ENCODE data around the gene GFOD2.

GFOD2 gene

GRCh38 chr16:67719048-67719777, at the start of gene GFOD2:
Gene GFOD2 (minus strand): TSS chr16:67719316. CDS start chr16:67685715, 33,601 bp downstream.
- peak within 1 kb of the TSS; percentile 70 for H3K27ac ChIP-seq
- TF ChIP-seq CTCF (conservative IDR thresholded peaks at IDR 0.05) = no peak

- H3K27ac ChIP-seq = no peak overlapping the region
- TF ChIP-seq CTCF (conservative IDR thresholded peaks at IDR 0.05) = no peak
These were observed 48.8 kb upstream of the GFOD2 start for GRCh38 chr16:67767953-67768352.

GRCh38 chr16:67766291-67766690, 47.2 kb upstream of the GFOD2 start:
- no peak for TF ChIP-seq CTCF (conservative IDR thresholded peaks at IDR 0.05)
- H3K27ac ChIP-seq = peak overlapping the region; percentile 20; the same call in 1 of the 2 replicates

GRCh38 chr16:67764158-67764667, 45.1 kb upstream of the GFOD2 start:
- no peak overlapping the region for H3K27ac ChIP-seq
- no peak for TF ChIP-seq CTCF (conservative IDR thresholded peaks at IDR 0.05)

GRCh38 chr16:67763066-67763465, 44.0 kb upstream of the GFOD2 start:
- H3K27ac ChIP-seq = no peak overlapping the region
- no peak for TF ChIP-seq CTCF (conservative IDR thresholded peaks at IDR 0.05)

- H3K27ac ChIP-seq = no peak overlapping the region
- no peak for TF ChIP-seq CTCF (conservative IDR thresholded peaks at IDR 0.05)
These were observed 43.3 kb upstream of the GFOD2 start for GRCh38 chr16:67762385-67762784.

- peak overlapping the region; percentile 84 for H3K27ac ChIP-seq
- TF ChIP-seq CTCF (conservative IDR thresholded peaks at IDR 0.05) = no peak
These were observed 42.8 kb upstream of the GFOD2 start for GRCh38 chr16:67761924-67762323.

Measured in VCaP (cell line).